ENCODE data around the gene ATP9A.

Gene ATP9A

DNA sequence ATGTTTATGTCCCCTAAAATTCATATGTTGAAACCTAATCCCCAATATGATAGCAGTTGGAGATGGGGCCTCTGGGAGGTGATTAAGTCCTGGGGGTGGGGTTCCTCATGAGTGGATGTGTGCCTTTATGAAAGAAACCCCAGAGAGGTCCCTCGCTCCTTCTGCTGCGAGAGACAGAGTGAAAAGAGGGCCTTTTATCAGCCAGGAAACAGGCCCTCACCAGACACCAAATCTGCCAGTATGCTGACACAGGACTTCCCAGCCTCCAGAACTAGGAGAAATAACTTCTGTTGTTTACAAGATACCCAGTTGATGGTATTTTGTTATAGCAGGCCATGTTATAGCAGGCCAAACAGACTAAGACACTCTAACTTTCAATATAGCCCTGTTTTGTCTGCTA is 124.8 kb downstream of the ATP9A start:
- DNase-seq (ENCODE audit: low spot score) = no peak
- TF ChIP-seq, protein P1, sequence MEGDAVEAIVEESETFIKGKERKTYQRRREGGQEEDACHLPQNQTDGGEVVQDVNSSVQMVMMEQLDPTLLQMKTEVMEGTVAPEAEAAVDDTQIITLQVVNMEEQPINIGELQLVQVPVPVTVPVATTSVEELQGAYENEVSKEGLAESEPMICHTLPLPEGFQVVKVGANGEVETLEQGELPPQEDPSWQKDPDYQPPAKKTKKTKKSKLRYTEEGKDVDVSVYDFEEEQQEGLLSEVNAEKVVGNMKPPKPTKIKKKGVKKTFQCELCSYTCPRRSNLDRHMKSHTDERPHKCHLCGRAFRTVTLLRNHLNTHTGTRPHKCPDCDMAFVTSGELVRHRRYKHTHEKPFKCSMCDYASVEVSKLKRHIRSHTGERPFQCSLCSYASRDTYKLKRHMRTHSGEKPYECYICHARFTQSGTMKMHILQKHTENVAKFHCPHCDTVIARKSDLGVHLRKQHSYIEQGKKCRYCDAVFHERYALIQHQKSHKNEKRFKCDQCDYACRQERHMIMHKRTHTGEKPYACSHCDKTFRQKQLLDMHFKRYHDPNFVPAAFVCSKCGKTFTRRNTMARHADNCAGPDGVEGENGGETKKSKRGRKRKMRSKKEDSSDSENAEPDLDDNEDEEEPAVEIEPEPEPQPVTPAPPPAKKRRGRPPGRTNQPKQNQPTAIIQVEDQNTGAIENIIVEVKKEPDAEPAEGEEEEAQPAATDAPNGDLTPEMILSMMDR (IDR thresholded peaks at IDR 0.05; ENCODE audit: extremely low read depth, missing control alignments) = no peak

DNA sequence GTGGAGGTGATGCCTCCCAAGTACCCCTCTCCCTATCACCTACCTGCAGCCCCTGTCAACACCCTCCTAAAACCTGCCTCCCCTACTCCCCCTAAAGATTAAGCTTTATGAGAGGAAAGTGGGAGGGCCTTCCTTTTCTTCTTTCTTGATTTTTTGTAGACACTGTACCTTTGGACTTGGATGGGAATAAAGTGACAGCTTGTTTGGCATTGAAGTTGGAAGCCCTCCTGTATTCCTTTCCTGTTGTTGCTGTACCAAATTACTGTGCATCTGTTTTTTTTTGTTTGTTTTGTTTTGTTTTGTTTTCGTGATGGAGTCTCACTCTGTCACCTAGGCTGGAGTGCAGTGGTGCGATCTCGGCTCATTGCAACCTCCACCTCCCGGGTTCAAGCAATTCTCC is 126.3 kb downstream of the ATP9A start:
- DNase-seq (ENCODE audit: low spot score) = no peak
- TF ChIP-seq, protein P1 (IDR thresholded peaks at IDR 0.05; ENCODE audit: extremely low read depth, missing control alignments) = no peak

DNA sequence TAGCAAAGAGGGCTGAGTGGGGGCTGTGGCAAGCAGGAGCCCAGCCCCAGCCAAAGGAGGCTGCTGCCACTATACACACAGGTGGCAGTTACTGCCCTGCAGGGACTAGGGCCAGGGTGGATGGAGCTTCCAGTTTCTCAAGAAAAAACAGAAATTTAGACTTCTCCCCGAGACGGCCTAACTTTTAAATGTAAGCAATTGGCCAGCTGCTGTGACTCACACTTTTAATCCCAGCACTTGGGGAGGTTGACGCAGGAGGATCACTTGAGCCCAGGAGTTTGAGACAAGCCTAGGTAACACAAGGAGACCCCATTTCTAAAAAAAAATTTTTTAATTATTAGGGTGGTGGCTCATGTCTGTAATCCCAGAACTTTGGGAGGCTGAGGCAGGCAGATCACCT is 127.4 kb downstream of the ATP9A start:
- TF ChIP-seq, protein P1 (IDR thresholded peaks at IDR 0.05; ENCODE audit: extremely low read depth, missing control alignments) = no peak
- DNase-seq (ENCODE audit: low spot score) = no peak

DNA sequence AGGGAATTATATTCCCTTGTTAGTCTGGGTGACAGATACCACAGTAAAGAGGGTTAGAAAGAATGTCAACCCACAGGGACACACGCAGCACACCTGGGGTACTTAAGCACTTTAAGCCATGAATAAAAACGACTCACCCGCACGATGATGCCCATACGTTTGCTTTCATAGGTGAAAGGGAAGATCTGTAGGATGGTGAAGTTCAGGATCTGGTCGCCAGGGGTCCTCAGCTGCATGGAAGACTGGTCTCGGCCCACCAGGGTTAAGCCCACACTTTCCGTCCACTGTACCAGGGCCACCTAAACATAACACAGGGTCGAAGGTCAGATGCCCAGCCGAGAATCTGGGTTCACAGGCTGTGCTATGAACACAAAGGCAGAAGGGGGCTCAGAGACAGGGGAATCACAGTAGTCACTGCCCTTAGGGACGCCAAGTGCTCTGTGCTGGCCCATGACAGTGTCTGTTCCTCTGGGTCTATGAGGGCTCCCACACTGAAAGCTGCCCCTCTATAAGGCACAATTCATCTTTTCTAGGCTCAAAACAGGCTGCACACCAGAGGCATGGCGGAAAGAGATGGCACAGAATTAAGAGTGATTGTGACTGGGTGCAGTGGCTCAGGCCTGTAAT is 128.9 kb downstream of the ATP9A start:
- TF ChIP-seq, protein P1 (IDR thresholded peaks at IDR 0.05; ENCODE audit: extremely low read depth, missing control alignments) = peak; percentile 66
- DNase-seq (ENCODE audit: low spot score) = peak; percentile 56

DNA sequence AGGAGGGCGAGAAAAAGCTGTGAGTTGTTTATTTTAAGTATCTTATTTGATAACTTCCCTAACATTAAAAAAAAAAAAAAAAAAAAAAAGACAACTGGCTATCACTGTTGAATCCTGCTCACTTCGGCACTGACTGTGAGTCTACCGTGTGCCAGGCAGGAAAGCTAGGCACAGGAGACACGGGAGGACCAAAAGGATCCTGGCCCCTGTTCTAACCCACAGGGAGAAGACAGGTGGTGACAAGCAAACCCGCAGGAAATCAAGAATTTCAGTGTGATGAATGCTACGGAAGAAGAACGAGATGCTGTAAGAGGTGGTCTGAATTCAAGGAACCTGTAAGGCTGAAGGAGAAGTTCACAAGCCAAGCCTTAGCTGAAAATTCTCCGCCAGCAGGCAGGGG is 130.9 kb downstream of the ATP9A start:
- TF ChIP-seq, protein P1 (IDR thresholded peaks at IDR 0.05; ENCODE audit: extremely low read depth, missing control alignments) = no peak
- no peak for DNase-seq (ENCODE audit: low spot score)

DNA sequence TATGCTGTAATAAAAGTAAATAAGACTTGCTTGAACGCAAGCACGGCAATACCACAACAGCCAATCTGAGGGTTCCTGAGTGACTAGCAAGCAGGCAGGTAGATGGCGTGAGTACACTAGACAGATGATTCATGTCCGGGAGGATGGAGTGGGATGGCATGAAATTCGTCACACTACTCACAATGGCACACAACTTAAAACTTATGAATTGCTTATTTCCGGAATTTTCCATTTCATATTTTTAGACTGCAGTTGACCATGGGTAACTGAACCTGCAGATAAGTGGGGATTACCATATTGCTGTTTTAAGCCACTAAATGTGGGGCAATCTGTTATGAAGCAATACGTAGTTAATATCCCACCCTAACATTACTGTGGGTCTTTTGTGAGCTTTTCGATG is 132.1 kb downstream of the ATP9A start:
- TF ChIP-seq, protein P1 (IDR thresholded peaks at IDR 0.05; ENCODE audit: extremely low read depth, missing control alignments) = no peak
- DNase-seq (ENCODE audit: low spot score) = no peak

DNA sequence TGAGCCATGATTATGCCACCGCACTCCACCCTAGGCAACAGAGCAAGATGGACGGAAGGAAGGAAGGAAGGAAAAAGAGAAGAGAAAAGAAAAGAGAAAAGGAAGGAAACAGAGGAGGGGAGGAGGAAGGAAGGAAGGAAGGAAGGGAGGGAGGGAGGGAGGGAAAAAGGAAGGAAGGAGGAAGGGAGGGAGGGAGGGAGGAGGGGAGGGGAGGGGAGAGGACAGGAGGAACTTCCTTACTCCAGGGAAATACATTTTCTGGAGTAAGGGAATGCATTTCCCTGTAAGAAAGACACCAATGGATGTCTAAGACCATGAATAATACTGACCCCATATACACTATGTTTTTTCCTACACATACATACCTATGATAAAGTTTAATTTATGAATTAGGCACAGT is 132.5 kb downstream of the ATP9A start:
- DNase-seq (ENCODE audit: low spot score) = no peak
- TF ChIP-seq, protein P1 (IDR thresholded peaks at IDR 0.05; ENCODE audit: extremely low read depth, missing control alignments) = no peak

All from GM20000 (cell line).